Stimulated activated CD4-positive, alpha-beta T cell treated with anti-CD3 and anti-CD28 coated beads, Interleukin-4, amount 100 ng/mL, for 48 hours (primary cell): ENCODE data around the gene LAMTOR1.

Experiments
- DNase-seq, 2 donors: peaks; one replicate each; pipeline ENCODE4 v3.0.0-alpha.2; 2020; ENCODE audit warnings: low read depth in 2 of 2

LAMTOR1 gene

DNA sequence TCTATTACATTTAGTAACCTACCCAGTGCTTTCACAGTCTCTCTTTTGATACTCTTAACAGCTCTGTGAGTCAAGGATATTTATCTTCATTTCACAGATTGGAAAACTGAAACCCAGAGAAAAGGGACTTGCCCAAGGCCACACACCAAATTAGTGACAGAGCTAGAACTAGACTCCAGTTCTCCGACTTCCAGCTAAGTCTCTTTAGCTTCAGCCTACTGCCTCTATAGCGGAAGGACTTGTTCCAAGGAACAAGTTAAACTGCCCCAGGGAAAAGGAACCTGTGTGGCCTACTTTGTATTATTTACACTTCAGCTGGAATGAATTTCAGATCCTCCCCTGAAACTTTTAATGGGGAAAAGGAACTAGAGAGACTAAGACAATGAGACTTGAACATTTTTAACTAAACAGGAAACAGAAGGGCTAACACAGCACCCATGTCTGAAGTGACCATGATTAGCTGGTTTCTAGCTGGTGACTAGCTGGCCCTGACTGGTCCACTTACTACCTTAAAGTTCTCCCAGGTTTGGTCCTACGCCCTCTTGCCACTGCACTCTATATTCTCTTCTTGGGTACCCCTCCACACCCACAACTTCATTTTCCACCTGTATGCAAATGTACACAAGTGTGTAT lies 21.2 kb downstream of the LAMTOR1 start:
- DNase-seq: no peak

DNA sequence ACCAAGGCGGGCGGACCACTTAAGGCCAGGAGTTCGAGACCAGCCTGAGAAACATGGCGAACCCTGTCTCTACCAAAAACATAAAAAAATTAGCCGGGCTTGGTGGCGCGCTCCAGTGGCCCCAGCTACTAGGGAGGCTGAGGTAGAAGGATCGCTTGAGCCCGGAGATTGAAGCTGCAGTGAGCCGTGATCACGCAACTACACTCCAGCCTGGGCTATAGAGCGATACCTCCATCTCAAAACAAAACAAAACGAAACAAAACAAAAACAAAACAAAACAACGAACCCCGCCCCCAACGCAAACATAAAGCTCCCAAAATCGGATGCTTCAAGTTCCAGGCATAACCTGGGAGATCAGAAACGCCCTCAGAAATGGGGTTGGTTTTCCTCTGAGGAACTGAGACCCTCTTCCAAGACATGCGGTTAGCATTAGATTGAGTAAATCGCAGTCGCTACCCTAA lies 21.9 kb downstream of the LAMTOR1 start:
- DNase-seq: no peak

GRCh38 chr11:72080326-72081183 lies 22.5 kb downstream of the LAMTOR1 start, which contains the start of the genes LRRC51 and NUMA1:
LRRC51 (plus strand) TSS chr11:72080850; CDS start chr11:72089084, 8,234 bp downstream.
NUMA1 (minus strand) TSS chr11:72080542; CDS start chr11:72035943, 44,599 bp downstream.
- peak; percentile 97 for DNase-seq

- DNase-seq: no peak
Observed at GRCh38 chr11:72079819-72080325, 23.2 kb downstream of the LAMTOR1 start.

- no peak for DNase-seq
Observed at GRCh38 chr11:72078477-72078876, 24.6 kb downstream of the LAMTOR1 start.

DNA sequence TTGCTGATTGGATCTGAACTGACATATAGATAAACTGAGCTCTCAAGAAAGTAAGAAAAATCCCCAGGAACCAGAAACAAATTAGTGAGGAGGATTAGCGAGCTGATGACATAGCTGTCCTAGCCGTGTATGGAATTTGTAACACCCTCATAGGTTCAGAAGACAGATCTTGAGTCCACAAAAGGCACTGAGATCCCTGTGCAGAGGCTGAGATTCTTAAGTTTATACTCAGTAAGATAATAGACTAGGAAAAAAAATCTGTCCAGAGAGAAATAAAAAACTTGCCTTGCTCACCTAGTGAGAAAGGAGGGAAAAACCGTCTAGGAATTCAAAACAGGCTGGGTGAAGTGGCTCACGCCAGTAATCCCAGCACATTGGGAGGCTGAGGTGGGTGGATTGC lies 27.3 kb downstream of the LAMTOR1 start:
- no peak for DNase-seq

DNA sequence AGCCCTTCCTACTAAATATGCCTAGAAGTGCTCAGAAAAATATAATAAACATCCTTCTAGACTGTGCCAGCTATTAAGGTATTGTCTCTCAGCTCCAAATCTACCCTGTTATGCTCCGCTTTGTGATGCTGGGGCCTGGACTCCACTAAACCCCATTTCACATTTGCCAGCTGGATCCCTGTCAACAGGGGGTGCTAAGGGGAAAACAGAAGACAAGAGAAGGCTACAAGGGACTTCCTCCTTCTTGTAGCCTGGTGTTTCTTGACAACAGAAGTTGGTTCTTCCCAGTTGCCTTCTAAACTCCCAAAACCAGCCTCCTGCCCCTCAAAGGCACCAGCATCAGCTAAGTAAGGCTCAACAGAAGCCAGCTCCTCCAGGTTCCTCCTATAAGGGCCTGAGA lies 28.0 kb downstream of the LAMTOR1 start:
- no peak for DNase-seq

GRCh38 chr11:72072348-72072747 lies 30.7 kb downstream of the LAMTOR1 start:
- no peak for DNase-seq

- DNase-seq: no peak
Observed at GRCh38 chr11:72070491-72070890, 32.6 kb downstream of the LAMTOR1 start.

DNA sequence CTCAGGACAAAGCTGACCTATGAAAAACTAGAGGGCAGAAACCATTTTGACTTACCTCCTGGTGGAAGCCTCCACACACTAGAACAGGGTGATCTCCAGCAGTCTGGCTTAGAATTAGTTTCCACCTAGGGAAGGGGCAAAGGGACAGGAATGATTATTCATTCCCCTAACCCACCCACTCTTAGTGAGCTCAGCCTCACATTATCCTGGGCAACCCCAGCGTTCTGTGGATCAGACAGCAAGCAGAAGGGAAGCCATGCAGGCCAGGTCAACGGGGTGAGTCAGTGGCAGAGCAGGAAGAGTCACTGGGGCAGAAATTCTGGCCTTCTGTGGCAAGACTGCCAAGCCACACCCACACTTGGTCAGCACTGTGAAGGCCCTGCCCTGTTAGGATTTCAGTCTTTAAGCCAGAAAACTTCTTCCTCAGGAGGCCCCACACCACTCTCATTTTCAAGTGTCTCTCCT lies 33.3 kb downstream of the LAMTOR1 start:
- peak in 1 of 2 donors; percentile 4 for DNase-seq

- DNase-seq: no peak
Observed at GRCh38 chr11:72069200-72069599, 33.9 kb downstream of the LAMTOR1 start.

DNA sequence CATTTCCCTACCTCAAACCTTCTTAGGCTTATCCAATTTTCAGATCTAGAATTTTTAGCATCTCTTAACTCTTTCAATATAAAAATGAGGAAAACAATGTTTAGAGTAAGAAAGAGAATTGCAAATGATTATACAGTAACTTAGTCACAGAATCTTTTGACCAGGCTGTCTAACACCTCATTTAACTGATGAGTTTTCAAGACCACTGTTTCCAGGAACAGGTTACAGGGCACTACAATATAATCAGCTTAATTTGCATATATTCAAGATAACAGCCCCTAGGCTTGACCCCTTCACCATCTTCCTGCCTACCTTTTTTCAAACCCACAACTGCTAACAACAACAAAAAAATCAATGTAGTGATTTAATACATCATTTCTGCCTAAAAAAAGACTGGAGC lies 35.4 kb downstream of the LAMTOR1 start:
- no peak for DNase-seq

DNA sequence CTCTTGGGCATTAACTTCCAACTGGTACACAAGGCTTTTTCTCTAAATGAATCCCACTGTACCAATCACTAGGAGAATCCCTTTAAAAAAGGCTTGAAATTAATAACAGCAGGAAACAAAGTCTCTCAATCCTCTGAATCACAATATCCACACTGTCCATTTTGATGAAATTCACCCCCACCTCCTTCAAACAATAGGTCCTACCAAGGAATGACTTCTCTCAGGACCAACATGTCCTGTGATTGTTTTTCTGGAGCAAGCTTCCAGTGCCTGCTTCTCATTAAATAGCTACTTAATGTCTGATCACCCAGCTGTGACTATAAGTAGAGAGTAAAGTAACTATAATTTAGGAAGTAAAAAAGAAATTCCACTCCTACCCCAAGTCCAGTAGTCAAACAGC lies 35.8 kb downstream of the LAMTOR1 start:
- DNase-seq: no peak

DNA sequence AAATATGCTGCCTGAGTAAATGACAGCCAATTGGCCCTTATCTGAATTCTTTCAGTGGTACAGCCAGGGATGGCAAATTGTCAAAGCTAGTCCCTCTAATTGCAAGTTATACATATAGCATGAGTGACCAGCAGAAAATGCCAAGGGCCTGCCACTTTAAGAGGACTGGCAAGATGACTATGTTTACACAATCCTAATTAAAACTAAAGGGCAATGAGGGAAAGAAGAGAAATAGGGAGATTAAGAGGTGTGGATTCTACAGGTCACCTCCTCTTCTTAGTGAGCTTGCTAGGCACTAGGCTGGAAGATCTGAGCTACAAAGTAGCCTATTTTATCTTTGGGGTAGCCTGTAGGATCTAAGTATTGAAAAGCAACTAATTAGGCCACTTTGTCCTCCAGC lies 36.2 kb downstream of the LAMTOR1 start:
- DNase-seq: no peak

GRCh38 chr11:72061739-72062396 lies 41.2 kb downstream of the LAMTOR1 start:
- no peak for DNase-seq

DNA sequence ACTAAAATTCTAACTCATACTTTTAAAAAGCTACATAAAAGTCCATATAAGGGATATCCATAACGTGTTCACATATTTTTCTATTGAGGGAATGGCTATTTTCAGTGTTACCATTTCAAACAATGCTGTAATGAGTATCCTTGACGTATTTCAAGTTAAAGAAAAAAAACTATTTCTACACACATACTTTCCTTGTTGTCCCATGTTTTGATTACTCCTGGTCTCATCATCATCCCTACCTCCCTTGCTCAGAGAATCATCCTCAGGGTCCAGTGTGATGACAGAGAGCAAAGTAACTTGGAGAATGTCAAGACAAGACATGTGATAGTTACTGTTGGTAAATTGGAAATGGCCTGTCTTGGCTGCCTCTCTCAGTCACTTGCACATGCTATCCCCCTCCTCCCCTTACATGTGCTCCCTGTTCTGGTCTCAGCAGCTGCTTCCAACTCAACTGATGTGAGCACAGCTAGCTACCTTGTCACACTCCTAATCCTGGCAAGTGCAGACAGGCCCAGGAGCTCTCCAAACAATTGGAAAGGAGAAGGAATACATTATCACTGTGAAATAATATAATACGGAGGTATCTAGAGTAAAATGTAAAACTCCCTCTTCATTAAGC lies 44.6 kb downstream of the LAMTOR1 start:
- DNase-seq: no peak

DNA sequence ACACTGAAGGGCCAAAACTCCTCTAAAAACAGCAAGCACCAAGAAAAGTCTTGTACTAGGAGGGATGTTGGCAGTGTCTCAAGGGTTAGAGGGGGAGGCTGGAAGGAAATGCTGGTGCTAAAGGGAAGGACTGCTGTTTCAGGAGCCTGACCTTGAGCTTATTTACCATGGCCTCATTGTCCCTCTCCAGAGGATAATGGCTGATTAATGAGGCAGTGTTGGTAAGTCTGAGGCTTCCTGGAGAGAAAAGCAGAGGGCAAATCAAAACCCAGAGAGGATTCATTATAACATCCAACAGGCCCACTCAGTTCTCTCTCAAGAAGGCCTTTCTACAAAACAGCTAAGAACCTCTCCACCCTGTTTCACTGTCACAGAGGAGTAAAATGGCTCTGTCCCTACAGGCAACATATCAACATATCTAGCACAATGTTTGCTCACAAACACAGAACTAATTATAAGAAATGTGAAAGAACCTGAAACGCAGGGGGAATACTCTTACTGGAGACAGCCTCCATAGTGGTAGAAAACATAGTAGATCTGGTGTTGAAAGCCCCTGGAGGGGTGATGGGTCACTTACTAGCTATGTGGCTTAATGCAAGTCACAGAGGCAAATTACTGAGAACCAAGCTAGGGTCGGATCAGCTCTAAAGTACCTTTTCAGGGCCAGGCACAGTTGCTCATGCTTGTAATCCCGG lies 54.2 kb downstream of the LAMTOR1 start:
- no peak for DNase-seq
